Activated T-helper 17 cell treated with anti-CD3 and anti-CD28 coated beads, Interleukin-2, amount 50 U/mL, for 72 hours (primary cell): ENCODE data around the gene RALBP1. TPM values are rescaled to one million over a fixed set of nuclear protein-coding genes. Genes with fewer than 3 reads are reported as not detected.

ENCODE experiments used
- total RNA-seq, 2 donors: library from RNA; stranded (reverse); gene quantifications; one replicate each; pipeline ENCODE4 v1.2.3, GENCODE V29; 2022

The RALBP1 gene
- total RNA-seq, 2 donors from 2014 or later: 53.2 to 62.7 TPM

Other genes with a start within 250 kb of the RALBP1 start
- 10 to 100 TPM in 1 of 2 donors, 1 to 10 TPM in 1; 9.2 to 19.0 TPM for gene TWSG1, start 140.7 kb upstream of the RALBP1 start, total RNA-seq
- gene PPP4R1, start 139.0 kb downstream of the RALBP1 start, total RNA-seq: 10 to 100 TPM; 28.9 to 47.6 TPM
- gene RAB31, start 232.8 kb downstream of the RALBP1 start, total RNA-seq: under 1 TPM; 0.08 to 0.69 TPM